ENCODE results near the gene C2orf66.

DNA sequence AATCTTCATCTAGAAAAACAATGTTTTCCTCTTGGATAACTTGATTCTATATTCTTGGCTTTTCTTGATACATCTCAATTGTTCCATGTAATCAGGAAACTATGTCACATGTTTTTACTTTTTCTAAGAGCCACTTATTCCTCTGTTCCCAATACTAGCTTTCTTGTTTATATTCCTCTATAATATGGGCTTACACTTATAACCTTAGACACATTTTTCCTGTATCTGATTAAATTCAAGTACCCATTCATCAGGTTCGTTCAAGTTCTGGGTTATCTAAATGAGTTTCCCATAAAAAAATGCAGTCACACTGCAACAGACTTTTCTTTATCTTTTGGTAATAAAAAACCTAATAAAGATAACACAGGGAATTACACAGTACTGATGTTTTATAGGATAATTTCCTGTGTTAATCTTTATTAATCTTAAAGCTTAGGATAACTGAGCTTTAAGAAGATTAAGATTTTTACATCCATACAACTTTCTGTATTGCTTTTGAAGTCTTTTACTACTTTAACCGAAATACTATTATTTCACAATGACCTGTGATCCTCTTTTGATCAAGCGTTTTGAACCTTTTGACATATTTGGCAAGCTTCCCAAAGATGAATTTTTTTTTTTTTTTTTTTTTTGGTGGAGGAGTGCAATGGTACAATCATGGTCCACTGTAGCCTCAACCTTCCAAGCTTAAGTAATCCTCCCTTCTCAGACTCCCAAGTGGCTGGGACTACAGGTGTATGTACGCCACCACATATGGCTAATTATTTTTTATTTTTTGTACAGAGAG lies 44.3 kb upstream of the C2orf66 start:
- TF ChIP-seq, protein P1, sequence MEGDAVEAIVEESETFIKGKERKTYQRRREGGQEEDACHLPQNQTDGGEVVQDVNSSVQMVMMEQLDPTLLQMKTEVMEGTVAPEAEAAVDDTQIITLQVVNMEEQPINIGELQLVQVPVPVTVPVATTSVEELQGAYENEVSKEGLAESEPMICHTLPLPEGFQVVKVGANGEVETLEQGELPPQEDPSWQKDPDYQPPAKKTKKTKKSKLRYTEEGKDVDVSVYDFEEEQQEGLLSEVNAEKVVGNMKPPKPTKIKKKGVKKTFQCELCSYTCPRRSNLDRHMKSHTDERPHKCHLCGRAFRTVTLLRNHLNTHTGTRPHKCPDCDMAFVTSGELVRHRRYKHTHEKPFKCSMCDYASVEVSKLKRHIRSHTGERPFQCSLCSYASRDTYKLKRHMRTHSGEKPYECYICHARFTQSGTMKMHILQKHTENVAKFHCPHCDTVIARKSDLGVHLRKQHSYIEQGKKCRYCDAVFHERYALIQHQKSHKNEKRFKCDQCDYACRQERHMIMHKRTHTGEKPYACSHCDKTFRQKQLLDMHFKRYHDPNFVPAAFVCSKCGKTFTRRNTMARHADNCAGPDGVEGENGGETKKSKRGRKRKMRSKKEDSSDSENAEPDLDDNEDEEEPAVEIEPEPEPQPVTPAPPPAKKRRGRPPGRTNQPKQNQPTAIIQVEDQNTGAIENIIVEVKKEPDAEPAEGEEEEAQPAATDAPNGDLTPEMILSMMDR (IDR thresholded peaks at IDR 0.05): no peak
- no peak for TF ChIP-seq ZFX (IDR thresholded peaks at IDR 0.05; ENCODE audit: borderline replicate concordance)
